Thoracic aorta (tissue), 2 donors: Measurements from ENCODE around the gene TIMM10. TPM values are rescaled to one million over a fixed set of nuclear protein-coding genes. Genes with fewer than 3 reads are reported as not detected.

Source experiments
- ATAC-seq: fragments of 150-250 bp; one replicate; pipeline ENCODE4 v1.8.0; 2017; ENCODE audit warnings: low read depth; ENCODE audit not compliant: insufficient number of reproducible peaks, low FRiP score
- DNase-seq: peaks from one replicate; pipeline ENCODE4 v3.0.0-alpha.2; 2020; ENCODE audit warnings: low spot score
- H3K27ac ChIP-seq, 2 donors: fragments of 200-600 bp; sonication (generic); 1 replicate in 1 of 2; 2 replicates in 1 of 2; pipeline ENCODE4 v1.5.1; 2016; ENCODE audit warnings: mild to moderate bottlenecking in 2 of 2, moderate library complexity in 2 of 2
- H3K27me3 ChIP-seq: fragments of 200-600 bp; sonication (generic); replicated peaks from 2 replicates; pipeline ENCODE4 v1.6.0; 2016; ENCODE audit warnings: mild to moderate bottlenecking; ENCODE audit not compliant: insufficient read depth
- H3K36me3 ChIP-seq: fragments of 200-600 bp; sonication (generic); one replicate; pipeline ENCODE4 v1.5.1; 2016
- H3K4me1 ChIP-seq, 2 donors: fragments of 200-600 bp; sonication (generic); 1 replicate in 1 of 2; 2 replicates in 1 of 2; pipeline versions ENCODE4 v1.5.1 to v1.6.0; 2016; ENCODE audit warnings: low read depth in 2 of 2, mild to moderate bottlenecking in 1 of 2; ENCODE audit not compliant: control insufficient read depth in 1 of 2
- H3K4me3 ChIP-seq: fragments of 200-600 bp; sonication (generic); 2 replicates; pipeline ENCODE4 v1.5.1; 2016; ENCODE audit warnings: mild to moderate bottlenecking
- H3K9me3 ChIP-seq: fragments of 200-600 bp; sonication (generic); 2 replicates; pipeline ENCODE4 v1.5.1; 2016
- total RNA-seq, 2 donors: library from RNA; depleted of rRNA; stranded (reverse); fragments of >200 nt; gene quantifications; one replicate each; pipeline versions ENCODE4 v1.1.0 to v1.2.3, GENCODE V29; 2016
- TF ChIP-seq, protein P1 (sequence below): fragments of 200-600 bp; sonication (generic); IDR thresholded peaks from one replicate; pipeline ENCODE4 v1.5.1; 2019; ENCODE audit warnings: antibody characterized with exemption

The TIMM10 gene
- total RNA-seq, 2 donors from 2014 or later, result 19.5 to 33.5 TPM

DNA sequence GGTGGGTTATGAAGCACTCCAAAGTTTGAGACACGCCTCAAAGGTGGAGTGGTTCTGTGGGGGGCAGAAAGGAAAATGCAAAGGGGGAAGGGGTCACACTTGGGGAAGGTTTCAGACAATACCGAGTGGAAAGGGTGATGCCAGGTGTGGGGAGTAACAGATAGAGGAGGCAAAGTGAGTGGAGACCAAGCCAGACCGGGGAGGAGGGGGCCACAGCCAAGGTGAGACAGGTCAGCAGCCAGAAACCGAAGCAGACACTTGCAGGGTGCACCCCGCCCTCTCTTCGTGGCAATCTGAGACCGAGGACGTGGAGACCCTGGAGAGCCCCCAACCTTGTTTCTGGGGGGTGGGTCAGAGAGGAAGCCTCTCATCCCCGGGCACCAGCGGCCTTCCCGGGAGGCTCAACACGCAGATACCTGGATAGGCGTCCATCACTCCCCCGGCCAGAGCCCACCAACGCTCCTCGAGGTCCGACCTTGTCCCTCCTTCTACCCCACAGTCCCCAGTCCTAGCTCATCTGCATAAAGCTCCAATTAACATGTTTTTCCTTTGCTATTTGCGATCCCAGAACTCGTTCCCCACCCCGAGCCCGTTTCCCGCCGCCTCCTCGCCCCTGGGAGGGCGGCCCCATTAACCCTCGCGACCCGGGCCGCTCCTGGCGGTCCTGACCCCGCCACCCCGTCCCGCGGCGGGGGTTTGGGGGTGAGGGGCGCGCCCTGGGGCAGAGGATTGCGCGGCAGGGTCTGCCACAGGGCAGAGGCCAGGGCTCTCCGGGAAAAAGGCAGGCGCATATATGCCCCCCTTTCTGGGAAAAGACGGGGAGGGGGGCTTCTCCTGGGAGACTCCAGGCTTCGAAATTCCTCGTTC lies 48.4 kb downstream of the TIMM10 start:
- Histone ChIP-seq H3K27me3 (peaks cover 6% of the 10 kb centered on the region), H3K9me3 (no peaks in the 10 kb centered on the region), H3K4me3 (no peak overlapping the region), H3K27ac (no peak overlapping the region), H3K36me3 (peaks cover 14% of the 10 kb centered on the region), H3K4me1 (peaks cover 6 to 11% of the 10 kb centered on the region in 2 donors)
- DNase-seq, result no peak
- no peak for ATAC-seq
- TF ChIP-seq, protein P1, sequence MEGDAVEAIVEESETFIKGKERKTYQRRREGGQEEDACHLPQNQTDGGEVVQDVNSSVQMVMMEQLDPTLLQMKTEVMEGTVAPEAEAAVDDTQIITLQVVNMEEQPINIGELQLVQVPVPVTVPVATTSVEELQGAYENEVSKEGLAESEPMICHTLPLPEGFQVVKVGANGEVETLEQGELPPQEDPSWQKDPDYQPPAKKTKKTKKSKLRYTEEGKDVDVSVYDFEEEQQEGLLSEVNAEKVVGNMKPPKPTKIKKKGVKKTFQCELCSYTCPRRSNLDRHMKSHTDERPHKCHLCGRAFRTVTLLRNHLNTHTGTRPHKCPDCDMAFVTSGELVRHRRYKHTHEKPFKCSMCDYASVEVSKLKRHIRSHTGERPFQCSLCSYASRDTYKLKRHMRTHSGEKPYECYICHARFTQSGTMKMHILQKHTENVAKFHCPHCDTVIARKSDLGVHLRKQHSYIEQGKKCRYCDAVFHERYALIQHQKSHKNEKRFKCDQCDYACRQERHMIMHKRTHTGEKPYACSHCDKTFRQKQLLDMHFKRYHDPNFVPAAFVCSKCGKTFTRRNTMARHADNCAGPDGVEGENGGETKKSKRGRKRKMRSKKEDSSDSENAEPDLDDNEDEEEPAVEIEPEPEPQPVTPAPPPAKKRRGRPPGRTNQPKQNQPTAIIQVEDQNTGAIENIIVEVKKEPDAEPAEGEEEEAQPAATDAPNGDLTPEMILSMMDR, result no peak

GRCh38 chr11:57481315-57481714 lies 49.2 kb downstream of the TIMM10 start:
- Histone ChIP-seq H3K4me1 (peaks cover 6 to 19% of the 10 kb centered on the region in 2 donors), H3K9me3 (no peaks in the 10 kb centered on the region), H3K27ac (no peak overlapping the region), H3K36me3 (peaks cover 14% of the 10 kb centered on the region), H3K4me3 (no peak overlapping the region), H3K27me3 (peaks cover 6% of the 10 kb centered on the region)
- TF ChIP-seq, protein P1, result no peak
- no peak for DNase-seq
- ATAC-seq, result no peak

DNA sequence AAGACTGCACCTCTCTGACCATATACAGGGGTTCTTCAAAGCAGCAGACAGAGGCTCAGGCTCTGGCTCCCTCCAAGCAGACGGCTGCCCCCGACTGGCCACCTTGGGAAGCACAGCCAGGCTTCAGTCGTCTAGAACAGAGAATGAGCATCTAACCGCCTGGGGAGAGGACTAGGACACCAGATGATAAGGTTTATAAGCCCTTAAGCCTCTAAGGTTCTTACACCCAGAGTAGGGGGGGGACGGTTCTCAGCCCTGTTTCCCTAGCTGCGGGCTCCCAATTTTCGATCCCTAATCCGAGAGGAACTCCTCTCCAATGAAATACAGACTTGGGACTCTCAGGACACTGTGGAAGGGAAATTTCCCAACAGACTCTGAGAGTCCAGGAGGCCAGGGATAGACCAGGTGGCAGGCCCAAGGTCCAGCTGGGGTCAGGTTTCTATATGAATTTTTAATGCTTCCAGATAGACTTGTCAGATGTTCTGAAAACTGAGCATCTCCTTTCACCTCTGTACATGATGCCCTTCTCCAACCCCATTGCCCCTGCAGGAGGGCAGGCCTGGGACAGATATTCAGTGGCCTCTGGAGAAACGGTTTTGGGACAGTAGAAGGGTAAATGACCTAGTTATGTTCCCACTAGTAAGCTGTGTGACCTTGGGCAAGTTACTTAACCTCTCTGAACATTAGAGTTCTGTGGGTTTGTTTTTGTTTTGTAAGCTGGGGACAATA lies 50.0 kb downstream of the TIMM10 start:
- H3K9me3 ChIP-seq, result no peaks in the 10 kb centered on the region
- H3K27ac ChIP-seq, result no peak overlapping the region
- H3K4me3 ChIP-seq, result no peak overlapping the region
- H3K36me3 ChIP-seq, result peaks cover 11% of the 10 kb centered on the region
- ATAC-seq, result no peak
- peaks cover 6% of the 10 kb centered on the region for H3K27me3 ChIP-seq
- TF ChIP-seq, protein P1, result peak; percentile 57
- H3K4me1 ChIP-seq, result peaks cover 12 to 27% of the 10 kb centered on the region in 2 donors
- no peak for DNase-seq

GRCh38 chr11:57479911-57480310 lies 50.6 kb downstream of the TIMM10 start:
- peaks cover 6% of the 10 kb centered on the region for H3K27me3 ChIP-seq
- no peak overlapping the region for H3K4me3 ChIP-seq
- no peak for ATAC-seq
- peaks cover 4% of the 10 kb centered on the region for H3K36me3 ChIP-seq
- peaks cover 12 to 28% of the 10 kb centered on the region in 2 donors for H3K4me1 ChIP-seq
- TF ChIP-seq, protein P1, result no peak
- H3K27ac ChIP-seq, result no peak overlapping the region
- no peak for DNase-seq
- no peaks in the 10 kb centered on the region for H3K9me3 ChIP-seq

DNA sequence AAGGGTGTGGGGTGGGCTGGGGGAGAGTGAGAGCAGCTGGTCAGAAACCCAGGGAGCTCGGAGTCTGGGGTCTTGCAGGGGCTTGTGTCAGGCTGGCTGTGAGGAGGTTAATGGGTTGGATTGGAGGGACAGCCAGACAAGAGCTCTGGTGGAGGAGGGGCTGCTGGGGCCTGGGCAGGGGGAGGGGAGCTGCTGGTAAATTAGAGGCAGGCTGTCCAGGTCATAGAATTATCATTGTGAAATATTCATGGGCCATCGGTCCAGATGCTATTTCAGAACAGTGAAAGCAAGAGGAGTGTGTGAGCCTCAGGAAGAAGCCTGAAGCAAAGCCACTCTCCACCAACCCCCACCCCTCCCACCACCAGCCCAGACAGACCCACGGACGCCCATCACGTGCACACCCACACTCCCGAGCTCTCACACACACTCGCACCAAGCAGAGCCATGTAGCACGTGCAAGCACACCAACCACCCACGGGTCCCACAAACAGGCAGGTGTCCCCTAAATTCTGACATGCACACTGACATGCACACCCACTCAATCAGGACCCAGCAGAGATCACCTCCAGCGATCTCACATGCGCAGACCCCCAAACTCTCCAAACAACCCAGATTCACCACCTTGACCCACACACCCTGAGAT lies 51.4 kb downstream of the TIMM10 start:
- TF ChIP-seq, protein P1, result no peak
- Histone ChIP-seq H3K4me3 (no peak overlapping the region), H3K4me1 (peaks cover 12 to 28% of the 10 kb centered on the region in 2 donors), H3K36me3 (no peaks in the 10 kb centered on the region), H3K27ac (no peak overlapping the region), H3K27me3 (peaks cover 10% of the 10 kb centered on the region), H3K9me3 (no peaks in the 10 kb centered on the region)
- ATAC-seq, result no peak
- DNase-seq, result no peak
